Activated naive CD8-positive, alpha-beta T cell treated with anti-CD3 and anti-CD28 coated beads for 36 hours (primary cell): Measurements from ENCODE around the gene PLTP. TPM values are rescaled to one million over a fixed set of nuclear protein-coding genes. Genes with fewer than 3 reads are reported as not detected.

Experiments
- DNase-seq: peaks from one replicate; pipeline ENCODE4 v3.0.0; 2021
- H3K27ac Mint-ChIP-seq: one replicate; pipeline ENCODE4 v1.8.0; 2022; ENCODE audit warnings: mild to moderate bottlenecking, moderate library complexity, mixed read lengths
- H3K27me3 Mint-ChIP-seq: one replicate; pipeline ENCODE4 v1.8.0; 2022; ENCODE audit warnings: mild to moderate bottlenecking, mixed read lengths
- H3K36me3 Mint-ChIP-seq: one replicate; pipeline ENCODE4 v1.8.0; 2021; ENCODE audit warnings: mild to moderate bottlenecking, mixed read lengths
- H3K4me1 Mint-ChIP-seq: one replicate; pipeline ENCODE4 v1.8.0; 2021; ENCODE audit warnings: mixed read lengths
- H3K4me3 Mint-ChIP-seq: one replicate; pipeline ENCODE4 v1.8.0; 2022; ENCODE audit warnings: mild to moderate bottlenecking, moderate library complexity, mixed read lengths
- H3K9me3 Mint-ChIP-seq: one replicate; pipeline ENCODE4 v1.8.0; 2022; ENCODE audit warnings: mixed read lengths
- total RNA-seq, 2 experiments: library from RNA; stranded (reverse); gene quantifications; one replicate each; pipeline ENCODE4 v1.2.3, GENCODE V29; 2021

Gene PLTP
- total RNA-seq, 2 experiments from 2014 or later: 5.9 to 6.2 TPM

DNA sequence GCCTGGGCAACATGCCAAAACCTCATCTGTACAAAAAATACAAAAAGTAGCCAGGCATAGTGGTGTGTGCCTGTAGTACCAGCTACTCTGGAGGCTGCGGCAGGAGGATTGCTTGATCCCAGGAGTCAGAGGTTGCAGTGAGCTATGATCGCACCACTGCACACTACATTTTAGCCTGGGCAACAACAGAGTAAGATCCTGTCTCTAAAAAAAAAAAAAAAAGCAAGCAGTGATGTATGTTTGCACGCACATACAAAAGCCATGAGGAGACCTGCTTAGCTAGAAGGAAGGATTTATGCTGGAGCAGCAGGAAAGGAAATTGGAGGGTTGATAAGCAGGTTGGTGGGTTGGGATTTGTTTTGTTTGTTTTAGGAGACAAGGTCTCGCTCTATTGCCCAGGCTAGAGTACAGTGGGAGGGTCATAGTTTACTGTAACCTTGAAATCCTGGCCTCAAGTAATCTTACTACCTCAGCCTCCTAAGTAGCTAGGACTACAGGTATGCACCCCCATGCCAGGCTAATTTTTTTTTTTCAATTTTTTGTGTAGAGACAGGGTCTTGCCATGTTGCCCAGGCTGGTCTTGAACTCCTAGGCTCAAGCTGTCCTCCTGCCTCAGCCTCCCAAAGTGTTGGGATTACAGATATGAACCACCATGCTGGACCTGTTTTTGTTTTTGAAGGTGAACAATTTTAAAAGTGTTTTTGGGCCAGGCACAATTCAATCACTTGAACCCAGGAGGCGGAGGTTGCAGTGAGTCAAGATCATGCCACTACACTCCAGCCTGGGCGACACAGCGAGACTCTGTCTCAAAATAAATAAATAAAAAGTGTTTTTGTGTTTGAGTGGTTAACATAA is 50.5 kb downstream of the PLTP start:
- Mint-ChIP-seq H3K27ac (no peak overlapping the region), H3K4me3 (no peak overlapping the region), H3K9me3 (no peaks in the 10 kb centered on the region), H3K36me3 (peaks cover 8% of the 10 kb centered on the region), H3K4me1 (peaks cover 24% of the 10 kb centered on the region), H3K27me3 (no peaks in the 10 kb centered on the region)
- DNase-seq: no peak

DNA sequence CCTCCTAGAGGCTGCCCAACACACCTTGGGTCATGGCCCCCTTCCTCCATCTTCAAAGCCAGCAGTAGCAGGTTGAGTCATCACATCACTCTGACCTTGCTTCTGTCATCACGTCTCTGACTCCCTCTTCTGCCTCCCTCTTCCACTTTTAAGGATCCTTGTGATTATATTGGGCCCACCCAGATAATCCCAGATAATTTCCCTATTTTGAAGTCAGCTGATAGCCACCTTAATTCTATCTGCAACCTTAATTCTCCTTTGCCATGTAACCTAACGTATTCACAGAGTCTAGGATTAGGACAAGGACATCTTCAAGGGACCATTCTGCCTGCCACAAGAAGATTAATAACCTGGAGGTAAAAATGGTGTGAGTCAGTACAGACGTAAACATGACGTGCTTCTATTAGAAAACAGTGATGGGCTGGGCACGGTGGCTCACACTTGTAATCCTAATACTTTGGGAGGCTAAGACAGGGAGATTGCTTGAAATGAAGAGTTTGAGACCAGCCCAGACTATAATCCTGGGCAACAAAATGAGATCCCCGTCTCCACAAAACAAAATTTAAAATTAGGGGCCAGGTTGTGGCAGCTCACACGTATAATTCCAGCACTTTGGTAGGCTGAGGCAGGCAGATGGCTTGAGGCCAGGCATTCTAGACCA is 51.3 kb downstream of the PLTP start:
- no peaks in the 10 kb centered on the region for H3K27me3 Mint-ChIP-seq
- no peak overlapping the region for H3K27ac Mint-ChIP-seq
- H3K36me3 Mint-ChIP-seq: peaks cover 8% of the 10 kb centered on the region
- H3K9me3 Mint-ChIP-seq: no peaks in the 10 kb centered on the region
- no peak overlapping the region for H3K4me3 Mint-ChIP-seq
- DNase-seq: no peak
- peaks cover 26% of the 10 kb centered on the region for H3K4me1 Mint-ChIP-seq

DNA sequence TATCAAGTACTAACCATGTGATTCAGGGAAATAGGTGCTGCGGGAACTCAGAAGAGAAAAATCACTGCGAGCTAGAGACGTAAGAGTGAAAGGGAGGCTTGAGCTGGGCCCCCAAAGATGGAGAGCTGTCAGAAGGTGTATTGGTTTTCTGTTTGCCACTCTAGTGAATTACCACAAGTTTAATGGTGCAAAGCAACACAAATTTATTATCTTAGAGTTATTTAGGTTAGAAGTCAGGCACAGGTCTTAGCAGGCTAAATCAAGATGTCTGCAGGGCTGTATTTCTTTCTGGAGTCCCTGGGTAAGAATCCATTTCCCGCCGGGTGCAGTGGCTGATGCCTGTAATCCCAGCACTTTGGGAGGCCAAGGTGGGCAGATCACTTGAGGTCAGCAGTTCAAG is 52.0 kb downstream of the PLTP start:
- Mint-ChIP-seq H3K27ac (no peak overlapping the region), H3K36me3 (peaks cover 8% of the 10 kb centered on the region), H3K4me1 (peaks cover 31% of the 10 kb centered on the region), H3K27me3 (no peaks in the 10 kb centered on the region), H3K4me3 (no peak overlapping the region), H3K9me3 (no peaks in the 10 kb centered on the region)
- DNase-seq: no peak

DNA sequence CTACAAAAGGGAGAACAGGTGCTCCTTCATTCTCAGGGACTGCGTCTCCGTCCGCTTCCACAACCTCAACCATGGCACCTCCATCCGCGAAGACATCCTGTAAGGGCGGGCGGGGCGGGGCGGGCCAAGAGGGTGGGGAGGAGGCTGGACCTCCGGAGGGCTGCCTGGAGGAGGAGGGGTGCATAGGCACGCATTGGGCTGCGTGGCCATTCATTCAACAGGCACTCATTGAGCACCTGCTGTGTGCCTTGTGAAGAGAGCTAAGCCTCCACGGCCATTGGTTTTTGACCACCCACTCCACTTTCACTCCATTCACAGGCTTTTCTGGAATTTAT is 54.1 kb downstream of the PLTP start:
- peak; percentile 58 for DNase-seq
- peaks cover 6% of the 10 kb centered on the region for H3K36me3 Mint-ChIP-seq
- H3K27ac Mint-ChIP-seq: peak overlapping the region; percentile 98
- peak overlapping the region; percentile 96 for H3K4me3 Mint-ChIP-seq
- no peaks in the 10 kb centered on the region for H3K9me3 Mint-ChIP-seq
- peaks cover 42% of the 10 kb centered on the region for H3K4me1 Mint-ChIP-seq
- H3K27me3 Mint-ChIP-seq: no peaks in the 10 kb centered on the region

DNA sequence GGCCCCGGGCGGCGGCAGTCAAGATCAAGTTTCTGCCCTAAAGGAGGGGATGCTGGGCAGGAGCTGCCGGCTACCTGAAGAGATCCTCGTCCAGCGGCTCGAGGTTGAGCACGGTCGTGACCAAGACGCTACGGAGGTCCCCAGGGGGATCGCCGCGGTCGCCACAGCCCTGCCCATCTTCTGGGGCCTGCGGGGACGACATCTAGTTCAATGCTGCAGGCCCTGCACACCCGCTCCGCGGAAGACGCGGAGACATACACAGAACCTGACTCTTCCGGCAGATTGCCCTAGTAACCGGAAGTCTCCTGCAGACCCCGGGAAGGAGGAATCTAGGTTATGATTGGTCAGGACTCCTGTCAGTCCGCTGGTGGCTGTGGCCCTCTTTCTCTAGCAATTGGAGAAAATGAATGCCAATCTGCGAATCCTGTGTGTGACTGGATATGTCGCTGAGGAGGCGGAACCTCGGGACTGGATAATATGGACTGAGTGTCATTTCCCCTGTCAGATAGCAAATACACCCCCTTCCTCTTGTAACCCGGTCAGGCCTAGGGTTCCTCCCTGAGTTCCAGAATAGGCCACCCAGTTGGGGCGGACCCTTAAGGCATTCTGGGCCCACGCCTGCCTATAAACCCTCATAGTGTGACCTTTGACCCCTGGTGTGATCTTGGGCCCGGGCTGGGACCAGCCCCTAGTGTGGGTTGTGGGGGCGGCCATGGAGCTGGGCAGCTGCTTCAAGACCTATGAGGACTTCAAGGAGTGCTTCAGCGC is 54.7 kb downstream of the PLTP start, which contains the start of the genes ACOT8 and ZSWIM3:
Gene ACOT8, minus strand, starts transcription at position 279 of the 768 bp plus-strand sequence. Its CDS starts 77 bp downstream, at position 202.
Gene ZSWIM3, plus strand, starts transcription at position 501 of the 768 bp plus-strand sequence. Its CDS starts 212 bp downstream, at position 713.
- Mint-ChIP-seq H3K4me3 (peak within 1 kb of the TSS; percentile 96), H3K27me3 (no peaks in the 10 kb centered on the region), H3K27ac (peak within 1 kb of the TSS; percentile 98), H3K9me3 (no peaks in the 10 kb centered on the region), H3K36me3 (peaks cover 6% of the 10 kb centered on the region), H3K4me1 (peaks cover 42% of the 10 kb centered on the region)
- DNase-seq: peak; percentile 91

DNA sequence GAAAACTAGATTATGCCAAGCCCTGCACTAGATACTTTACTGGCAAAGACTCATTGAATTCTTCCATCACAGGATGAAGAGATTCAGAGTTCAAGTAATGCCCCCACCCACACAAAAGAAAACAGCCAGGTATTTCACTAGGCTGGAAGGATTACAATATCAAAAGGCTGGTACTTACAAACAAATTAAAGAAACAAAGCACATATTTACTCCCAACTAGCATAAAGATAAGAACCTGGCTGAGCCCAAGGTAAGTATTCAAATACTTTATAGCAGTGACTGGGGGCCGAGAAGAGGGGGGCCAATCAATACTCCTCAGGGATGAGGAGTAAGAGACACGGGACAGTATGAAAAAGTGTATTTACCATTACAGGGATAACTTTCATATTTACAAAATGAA is 58.5 kb downstream of the PLTP start:
- Mint-ChIP-seq H3K36me3 (peaks cover 10% of the 10 kb centered on the region), H3K27me3 (no peaks in the 10 kb centered on the region), H3K4me3 (no peak overlapping the region), H3K27ac (no peak overlapping the region), H3K9me3 (no peaks in the 10 kb centered on the region), H3K4me1 (peaks cover 29% of the 10 kb centered on the region)
- no peak for DNase-seq

DNA sequence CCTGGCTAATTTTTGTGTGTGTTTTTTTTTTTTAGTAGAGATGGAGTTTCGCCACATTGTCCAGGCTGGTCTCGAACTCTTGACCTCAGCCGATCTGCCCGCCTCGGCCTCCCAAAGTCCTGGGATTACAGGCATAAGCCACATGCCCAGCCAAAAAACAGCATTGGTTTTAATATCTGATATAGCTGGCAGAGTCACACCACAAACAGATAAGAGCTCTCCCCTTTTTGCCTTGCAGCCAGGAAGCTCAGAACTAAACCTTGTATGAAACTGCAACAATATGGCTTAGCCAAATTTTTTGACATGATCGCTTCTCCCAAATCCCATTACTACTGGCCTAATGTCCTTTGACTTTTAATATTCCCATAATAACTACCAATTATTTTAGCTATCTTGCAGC is 59.6 kb downstream of the PLTP start:
- no peak overlapping the region for H3K4me3 Mint-ChIP-seq
- H3K4me1 Mint-ChIP-seq: peaks cover 20% of the 10 kb centered on the region
- H3K9me3 Mint-ChIP-seq: no peaks in the 10 kb centered on the region
- no peak overlapping the region for H3K27ac Mint-ChIP-seq
- DNase-seq: no peak
- peaks cover 10% of the 10 kb centered on the region for H3K36me3 Mint-ChIP-seq
- no peaks in the 10 kb centered on the region for H3K27me3 Mint-ChIP-seq

DNA sequence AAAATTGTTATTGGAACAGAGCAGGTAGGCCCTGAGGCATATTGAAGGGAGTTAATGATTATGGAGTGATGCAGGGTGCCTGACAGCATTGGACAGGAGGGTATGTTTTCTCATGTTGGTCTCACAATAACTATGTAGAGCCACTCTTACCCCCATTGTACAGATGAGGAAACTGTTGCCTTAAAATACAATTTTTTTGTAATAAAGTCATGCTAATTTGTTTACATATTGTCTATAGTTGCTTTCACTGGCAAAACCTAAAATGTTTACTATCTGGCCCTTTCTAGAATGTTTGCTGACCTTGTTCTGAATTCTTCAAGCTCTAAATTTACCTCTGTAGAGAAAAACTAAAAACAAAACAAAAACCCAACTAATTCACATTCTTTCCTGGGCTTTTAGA is 60.5 kb downstream of the PLTP start:
- DNase-seq: no peak
- H3K27ac Mint-ChIP-seq: no peak overlapping the region
- H3K27me3 Mint-ChIP-seq: no peaks in the 10 kb centered on the region
- H3K9me3 Mint-ChIP-seq: no peaks in the 10 kb centered on the region
- H3K4me1 Mint-ChIP-seq: peaks cover 19% of the 10 kb centered on the region
- no peak overlapping the region for H3K4me3 Mint-ChIP-seq
- peaks cover 10% of the 10 kb centered on the region for H3K36me3 Mint-ChIP-seq

DNA sequence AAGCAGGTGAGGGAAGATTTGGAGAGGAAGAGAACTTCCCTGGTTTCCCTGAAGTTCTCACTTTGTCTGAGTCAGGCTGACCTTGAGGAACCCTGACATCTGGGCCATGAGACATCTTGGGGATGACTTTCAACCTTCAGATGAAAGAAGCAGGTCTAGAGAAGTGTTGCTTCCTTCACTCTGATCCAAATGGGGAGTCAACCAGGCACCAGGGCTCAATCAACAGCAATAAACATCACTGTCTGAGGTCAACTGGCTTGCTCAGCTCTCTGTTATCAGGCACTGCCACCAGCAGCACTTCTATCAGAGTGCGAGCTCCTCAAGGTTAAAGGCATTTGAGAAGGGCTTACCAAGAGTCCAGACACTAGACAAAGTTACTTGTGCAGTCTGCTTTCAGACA is 61.0 kb downstream of the PLTP start:
- Mint-ChIP-seq H3K4me1 (peaks cover 18% of the 10 kb centered on the region), H3K27ac (no peak overlapping the region), H3K36me3 (peaks cover 10% of the 10 kb centered on the region), H3K4me3 (no peak overlapping the region), H3K9me3 (no peaks in the 10 kb centered on the region), H3K27me3 (no peaks in the 10 kb centered on the region)
- no peak for DNase-seq

DNA sequence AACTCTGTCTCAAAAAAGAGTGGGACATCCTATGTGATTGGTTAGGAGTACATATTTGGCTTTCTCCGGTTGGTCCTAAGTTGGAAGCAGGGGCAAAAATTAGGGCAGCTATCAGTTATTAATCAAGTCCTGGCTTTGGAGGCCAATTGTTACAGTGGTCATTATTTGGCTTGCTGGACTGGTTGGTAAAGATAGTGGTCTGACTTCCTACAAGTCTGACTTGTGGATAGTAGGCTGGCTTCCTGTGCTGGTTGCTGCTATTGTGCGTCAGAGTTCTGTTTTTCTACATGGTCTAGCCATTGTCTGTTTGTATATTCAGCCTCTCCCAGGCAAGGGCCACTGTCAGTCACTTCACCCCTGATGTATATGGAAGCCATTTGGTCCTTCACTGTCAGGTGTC is 61.7 kb downstream of the PLTP start:
- H3K4me1 Mint-ChIP-seq: peaks cover 14% of the 10 kb centered on the region
- no peaks in the 10 kb centered on the region for H3K9me3 Mint-ChIP-seq
- H3K27ac Mint-ChIP-seq: no peak overlapping the region
- no peak overlapping the region for H3K4me3 Mint-ChIP-seq
- no peaks in the 10 kb centered on the region for H3K27me3 Mint-ChIP-seq
- no peak for DNase-seq
- H3K36me3 Mint-ChIP-seq: peaks cover 10% of the 10 kb centered on the region

DNA sequence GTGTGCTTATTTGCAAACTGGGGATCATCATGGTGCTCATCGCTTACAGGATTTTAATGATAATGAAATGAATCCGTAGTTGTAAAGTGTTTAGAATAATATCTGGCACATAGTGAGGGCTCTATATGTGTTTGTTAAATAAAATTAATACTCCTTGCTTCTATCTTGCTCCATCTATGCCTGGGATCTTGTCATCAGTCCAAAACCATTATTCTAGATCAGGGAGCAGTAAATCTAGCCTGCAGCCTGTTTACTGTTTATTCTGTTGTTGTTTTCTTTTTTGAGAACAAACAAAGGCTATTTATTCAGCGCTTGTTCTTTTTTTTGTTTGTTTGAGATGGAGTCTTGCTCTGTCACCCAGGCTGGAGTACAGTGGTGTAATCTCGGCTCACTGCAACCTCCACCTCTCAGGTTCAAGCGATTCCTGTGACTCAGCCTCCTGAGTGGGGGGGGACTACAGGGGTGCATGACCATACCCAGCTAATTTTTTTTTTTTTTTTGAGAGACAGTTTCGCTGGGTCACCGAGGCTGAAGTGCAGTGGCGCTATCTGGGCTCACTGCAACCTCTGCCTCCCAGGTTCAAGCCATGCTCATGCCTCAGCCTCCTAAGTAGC is 62.9 kb downstream of the PLTP start:
- no peaks in the 10 kb centered on the region for H3K27me3 Mint-ChIP-seq
- no peak for DNase-seq
- H3K9me3 Mint-ChIP-seq: no peaks in the 10 kb centered on the region
- peaks cover 10% of the 10 kb centered on the region for H3K36me3 Mint-ChIP-seq
- peaks cover 8% of the 10 kb centered on the region for H3K4me1 Mint-ChIP-seq
- H3K27ac Mint-ChIP-seq: no peak overlapping the region
- no peak overlapping the region for H3K4me3 Mint-ChIP-seq

Other genes starting within 250 kb of the PLTP start
- not detected for gene WFDC11, start 241.9 kb downstream of the PLTP start, total RNA-seq
- not detected for gene WFDC13, start 210.1 kb downstream of the PLTP start, total RNA-seq
- gene WFDC10B, start 207.1 kb downstream of the PLTP start, total RNA-seq: not detected
- gene SPINT4, start 189.8 kb downstream of the PLTP start, total RNA-seq: not detected
- gene WFDC3, start 120.3 kb downstream of the PLTP start, total RNA-seq: not detected
- 10 to 100 TPM; 31.1 to 31.5 TPM for gene DNTTIP1, start 120.2 kb downstream of the PLTP start, total RNA-seq
- gene UBE2C, start 99.5 kb downstream of the PLTP start, total RNA-seq: 100 to 1,000 TPM; 185 to 188 TPM
- not detected for gene TNNC2, start 84.8 kb downstream of the PLTP start, total RNA-seq
- 1 to 10 TPM; 1.3 to 1.5 TPM for gene SNX21, start 78.4 kb downstream of the PLTP start, total RNA-seq
- gene ACOT8, start 54.8 kb downstream of the PLTP start, total RNA-seq: 10 to 100 TPM; 18.6 to 19.3 TPM
- 1 to 10 TPM; 3.5 to 3.8 TPM for gene ZSWIM3, start 54.5 kb downstream of the PLTP start, total RNA-seq
- 10 to 100 TPM; 10.6 to 11.1 TPM for gene ZSWIM1, start 30.9 kb downstream of the PLTP start, total RNA-seq
- gene SPATA25, start 24.5 kb downstream of the PLTP start, total RNA-seq: 1 to 10 TPM in 1 of 2 experiments, under 1 TPM in 1; 0.90 to 1.0 TPM
- 1 to 10 TPM; 2.5 to 3.1 TPM for gene NEURL2, start 20.9 kb downstream of the PLTP start, total RNA-seq
- gene CTSA, start 20.8 kb downstream of the PLTP start, total RNA-seq: 10 to 100 TPM; 45.2 to 45.7 TPM
- 10 to 100 TPM; 28.4 to 30.2 TPM for gene PCIF1, start 22.5 kb upstream of the PLTP start, total RNA-seq
- gene ZNF335, start 60.0 kb upstream of the PLTP start, total RNA-seq: 10 to 100 TPM; 28.0 to 29.0 TPM
- under 1 TPM in 1 of 2 experiments, not detected in 1; 0.08 TPM for gene MMP9, start 96.8 kb upstream of the PLTP start, total RNA-seq
- under 1 TPM; 0.26 to 0.52 TPM for gene SLC12A5, start 117.1 kb upstream of the PLTP start, total RNA-seq
- 10 to 100 TPM; 26.2 to 27.3 TPM for gene NCOA5, start 177.8 kb upstream of the PLTP start, total RNA-seq
- 1 to 10 TPM; 4.6 to 5.3 TPM for gene CD40, start 206.2 kb upstream of the PLTP start, total RNA-seq